ENCODE results near the gene PSAPL1. TPM values are rescaled to one million over a fixed set of nuclear protein-coding genes. Genes with fewer than 3 reads are reported as not detected.

The PSAPL1 gene
- total RNA-seq, 1 donor from 2014 or later: not detected

GRCh38 chr4:7450775-7451433 is 16.2 kb upstream of the PSAPL1 start:
- DNase-seq (ENCODE audit: low read depth): no peak
- Histone ChIP-seq H3K4me3 (ENCODE audit: low read depth, low read length) (no peak overlapping the region), H3K27me3 (ENCODE audit: control insufficient read depth, insufficient read depth, low read length) (no peaks in the 10 kb centered on the region), H3K36me3 (ENCODE audit: control insufficient read depth, insufficient read depth, low read length) (no peaks in the 10 kb centered on the region)
- TF ChIP-seq CTCF (IDR thresholded peaks at IDR 0.05; ENCODE audit: insufficient read depth, low read length, poor library complexity, severe bottlenecking): no peak

GRCh38 chr4:7448036-7448435 is 13.3 kb upstream of the PSAPL1 start:
- Histone ChIP-seq H3K4me3 (ENCODE audit: low read depth, low read length) (no peak overlapping the region), H3K27me3 (ENCODE audit: control insufficient read depth, insufficient read depth, low read length) (peaks cover 5% of the 10 kb centered on the region), H3K36me3 (ENCODE audit: control insufficient read depth, insufficient read depth, low read length) (no peaks in the 10 kb centered on the region)
- no peak for TF ChIP-seq CTCF (IDR thresholded peaks at IDR 0.05; ENCODE audit: insufficient read depth, low read length, poor library complexity, severe bottlenecking)
- DNase-seq (ENCODE audit: low read depth): no peak

GRCh38 chr4:7447236-7447635 is 12.5 kb upstream of the PSAPL1 start:
- H3K27me3 ChIP-seq (ENCODE audit: control insufficient read depth, insufficient read depth, low read length): peaks cover 5% of the 10 kb centered on the region
- H3K4me3 ChIP-seq (ENCODE audit: low read depth, low read length): no peak overlapping the region
- DNase-seq (ENCODE audit: low read depth): no peak
- no peaks in the 10 kb centered on the region for H3K36me3 ChIP-seq (ENCODE audit: control insufficient read depth, insufficient read depth, low read length)
- no peak for TF ChIP-seq CTCF (IDR thresholded peaks at IDR 0.05; ENCODE audit: insufficient read depth, low read length, poor library complexity, severe bottlenecking)

- Histone ChIP-seq H3K36me3 (ENCODE audit: control insufficient read depth, insufficient read depth, low read length) (no peaks in the 10 kb centered on the region), H3K4me3 (ENCODE audit: low read depth, low read length) (no peak overlapping the region), H3K27me3 (ENCODE audit: control insufficient read depth, insufficient read depth, low read length) (peaks cover 5% of the 10 kb centered on the region)
- DNase-seq (ENCODE audit: low read depth): no peak
- TF ChIP-seq CTCF (IDR thresholded peaks at IDR 0.05; ENCODE audit: insufficient read depth, low read length, poor library complexity, severe bottlenecking): no peak
These were observed 10.0 kb upstream of the PSAPL1 start for GRCh38 chr4:7444731-7445130.

- TF ChIP-seq CTCF (IDR thresholded peaks at IDR 0.05; ENCODE audit: insufficient read depth, low read length, poor library complexity, severe bottlenecking): no peak
- DNase-seq (ENCODE audit: low read depth): no peak
- peaks cover 5% of the 10 kb centered on the region for H3K27me3 ChIP-seq (ENCODE audit: control insufficient read depth, insufficient read depth, low read length)
- no peak overlapping the region for H3K4me3 ChIP-seq (ENCODE audit: low read depth, low read length)
- H3K36me3 ChIP-seq (ENCODE audit: control insufficient read depth, insufficient read depth, low read length): no peaks in the 10 kb centered on the region
These were observed 9.6 kb upstream of the PSAPL1 start for GRCh38 chr4:7444314-7444713.

GRCh38 chr4:7442574-7443162 is 7.9 kb upstream of the PSAPL1 start:
- no peak overlapping the region for H3K4me3 ChIP-seq (ENCODE audit: low read depth, low read length)
- peaks cover 5% of the 10 kb centered on the region for H3K27me3 ChIP-seq (ENCODE audit: control insufficient read depth, insufficient read depth, low read length)
- no peaks in the 10 kb centered on the region for H3K36me3 ChIP-seq (ENCODE audit: control insufficient read depth, insufficient read depth, low read length)
- TF ChIP-seq CTCF (IDR thresholded peaks at IDR 0.05; ENCODE audit: insufficient read depth, low read length, poor library complexity, severe bottlenecking): no peak
- DNase-seq (ENCODE audit: low read depth): no peak
